SKM-1 (cell line): ENCODE measurements around the gene DYNAP.
A peak's percentile ranks its signal among the peaks of the same experiment; 100 is the strongest.

Experiments
- DNase-seq: peaks from one replicate; lab custom pipeline; 2025; ENCODE audit not compliant: unreplicated experiment; lab: John Stamatoyannopoulos, UW

The DYNAP gene

DNA sequence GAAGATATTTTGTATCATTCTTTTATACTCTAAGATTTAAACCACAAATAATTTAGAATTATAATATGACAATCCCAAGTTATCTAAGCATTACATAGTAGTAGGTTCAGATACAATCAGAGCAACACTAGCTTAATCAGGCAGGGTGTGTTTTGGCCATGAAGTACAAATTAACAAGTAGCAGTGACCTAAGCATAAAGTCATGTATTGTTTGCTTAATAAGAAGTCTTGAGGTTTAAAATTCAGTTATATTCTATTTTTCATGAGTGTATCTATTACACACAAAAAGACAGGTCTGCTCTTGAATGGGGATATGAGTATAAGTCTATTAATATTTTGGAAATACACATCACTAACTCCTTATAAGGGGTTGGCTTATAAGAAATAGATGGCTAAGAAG is 39.9 kb downstream of the DYNAP start:
- no peak for DNase-seq

GRCh38 chr18:54636217-54636616 is 45.2 kb downstream of the DYNAP start:
- DNase-seq, result no peak

- DNase-seq, result no peak
Measured at GRCh38 chr18:54641734-54642133, 50.7 kb downstream of the DYNAP start.

- DNase-seq, result peak; percentile 29
Measured at GRCh38 chr18:54647176-54647575, 56.1 kb downstream of the DYNAP start.
